A549 (cell line): Measurements from ENCODE around the gene CAMTA1. TPM values are rescaled to one million over a fixed set of nuclear protein-coding genes. Genes with fewer than 3 reads are reported as not detected.

ENCODE experiments used
- ATAC-seq, 2 experiments: fragments of 200-7000 bp in 1 of 2; fragments of >200 bp in 1 of 2; cut with Nextera tagmentation in 1 of 2; cut with Tn5 transposase in 1 of 2; 3 replicates each; pipeline versions ENCODE4 v1.8.0 to v1.9.1; 2018 to 2020; ENCODE audit warnings: mild to moderate bottlenecking in 1 of 2, moderate library complexity in 1 of 2
- CTCF ChIA-PET: fragments of 300-600 bp; sonication (Branson Sonifier 250); formaldehyde crosslinking; extraction: SDS; loops from one replicate; lab custom pipeline; 2021; ENCODE audit warnings: antibody characterized with exemption, inconsistent platforms; lab: Yijun Ruan, JAX
- POLR2A ChIA-PET: fragments of 350-600 bp; formaldehyde crosslinking; extraction: SDS; loops from one replicate; lab custom pipeline; 2021; ENCODE audit warnings: antibody characterized with exemption, inconsistent platforms; lab: Yijun Ruan, JAX
- DNase-seq, 2 experiments: peaks; one replicate each; pipeline versions ENCODE4 v3.0.0 to v3.0.0-alpha.2; 2011 to 2016; ENCODE audit warnings: low read depth in 1 of 2, low spot score in 1 of 2
- FAIRE-seq: peaks from 2 replicates; lab custom pipeline; 2011; peaks lifted over from hg19 to GRCh38; lab: Jason Lieb, UNC
- H3K27ac ChIP-seq, 2 experiments: fragments of >200 bp; sonication (Bioruptor Twin); formaldehyde crosslinking; 3 replicates each; pipeline ENCODE4 v1.5.1; 2016 to 2017
- H3K4me1 ChIP-seq: fragments of >200 bp; sonication (Bioruptor Twin); formaldehyde crosslinking; 3 replicates; pipeline ENCODE4 v1.6.1; 2016
- H3K4me2 ChIP-seq: fragments of >200 bp; sonication (Bioruptor Twin); formaldehyde crosslinking; 3 replicates; pipeline ENCODE4 v1.6.1; 2016
- H3K4me3 ChIP-seq: fragments of >200 bp; sonication (Bioruptor Twin); formaldehyde crosslinking; 3 replicates; pipeline ENCODE4 v1.5.1; 2016
- H3K9me3 ChIP-seq: fragments of >200 bp; sonication (Bioruptor Twin); formaldehyde crosslinking; 3 replicates; pipeline ENCODE4 v1.6.1; 2016
- CBX2 ChIP-seq: fragments of 200-600 bp; sonication (generic); IDR thresholded peaks from 2 replicates; pipeline ENCODE4 v1.6.1; 2016; ENCODE audit warnings: low read depth, mild to moderate bottlenecking, borderline replicate concordance
- CBX8 ChIP-seq: fragments of 200-600 bp; sonication (generic); IDR thresholded peaks from 2 replicates; pipeline ENCODE4 v1.6.1; 2016
- CHD2 ChIP-seq: fragments of 150-350 bp; IDR thresholded peaks from 2 replicates; pipeline ENCODE4 v1.6.1; 2014; ENCODE audit warnings: low read length; ENCODE audit not compliant: partially characterized antibody
- CHD4 ChIP-seq: fragments of 200-600 bp; sonication (generic); IDR thresholded peaks from 2 replicates; pipeline ENCODE4 v1.6.1; 2016; ENCODE audit warnings: antibody characterized with exemption, mild to moderate bottlenecking, borderline replicate concordance
- EHMT2 ChIP-seq: fragments of 200-600 bp; sonication (generic); IDR thresholded peaks from 2 replicates; pipeline ENCODE4 v1.6.1; 2016; ENCODE audit warnings: antibody characterized with exemption, low read depth, mild to moderate bottlenecking, moderate library complexity
- GATA3 ChIP-seq: IDR thresholded peaks from 2 replicates; pipeline ENCODE4 v1.6.1; 2012; ENCODE audit warnings: borderline replicate concordance
- HEYL ChIP-seq: fragments of 250-450 bp; sonication (Bioruptor Pico); IDR thresholded peaks from 2 replicates; pipeline ENCODE4 v1.8.0; 2021; ENCODE audit warnings: mild to moderate bottlenecking, moderate library complexity
- HOXA7 ChIP-seq: fragments of 250-450 bp; sonication (Bioruptor Pico); IDR thresholded peaks from 2 replicates; pipeline ENCODE4 v1.5.0; 2020; ENCODE audit warnings: mild to moderate bottlenecking, moderate library complexity
- HOXB13 ChIP-seq: fragments of 250-450 bp; sonication (Bioruptor Pico); IDR thresholded peaks from 2 replicates; pipeline ENCODE4 v1.5.0; 2020; ENCODE audit warnings: low read depth, mild to moderate bottlenecking, moderate library complexity
- JUN ChIP-seq, 2 experiments: fragments of >200 bp; sonication (Bioruptor Twin); formaldehyde crosslinking; IDR thresholded peaks; 2 replicates in 1 of 2; 3 replicates in 1 of 2; pipeline ENCODE4 v1.6.1; 2016 to 2017
- KDM1A ChIP-seq: fragments of 200-600 bp; sonication (generic); IDR thresholded peaks from 2 replicates; pipeline ENCODE4 v1.6.1; 2016; ENCODE audit warnings: low read depth, mild to moderate bottlenecking
- KDM5A ChIP-seq: fragments of 200-600 bp; sonication (generic); IDR thresholded peaks from 2 replicates; pipeline ENCODE4 v1.6.1; 2016; ENCODE audit warnings: antibody characterized with exemption, mild to moderate bottlenecking
- MAZ ChIP-seq: fragments of 150-350 bp; IDR thresholded peaks from 2 replicates; pipeline ENCODE4 v1.6.1; 2014; ENCODE audit warnings: antibody characterized with exemption, low read depth, low read length, borderline replicate concordance
- MYC ChIP-seq: IDR thresholded peaks from 2 replicates; pipeline ENCODE4 v1.6.1; 2012; ENCODE audit warnings: mild to moderate bottlenecking, inconsistent platforms, low read length, improper control_type of control experiment, borderline replicate concordance
- NPAS2 ChIP-seq: fragments of 250-450 bp; sonication (Bioruptor Pico); IDR thresholded peaks from 2 replicates; pipeline ENCODE4 v1.8.0; 2022; ENCODE audit warnings: mild to moderate bottlenecking, moderate library complexity, borderline replicate concordance
- NR3C1 ChIP-seq: fragments of >200 bp; sonication (Bioruptor Twin); formaldehyde crosslinking; IDR thresholded peaks from 3 replicates; pipeline ENCODE4 v1.6.1; 2017
- PHF8 ChIP-seq: fragments of 200-600 bp; sonication (generic); IDR thresholded peaks from 2 replicates; pipeline ENCODE4 v1.6.1; 2016; ENCODE audit warnings: low read depth, mild to moderate bottlenecking, antibody characterized with exemption, moderate library complexity, borderline replicate concordance
- POLR2AphosphoS2 ChIP-seq: conservative IDR thresholded peaks from 2 replicates; pipeline ENCODE4 v1.6.1; 2012; ENCODE audit warnings: low read length, improper control_type of control experiment, inconsistent platforms
- RAD21 ChIP-seq, 2 experiments: fragments of >200 bp in 1 of 2; sonication (Bioruptor Twin) in 1 of 2; formaldehyde crosslinking in 1 of 2; IDR thresholded peaks in 1 of 2; conservative IDR thresholded peaks in 1 of 2; 2 replicates in 1 of 2; 3 replicates in 1 of 2; pipeline ENCODE4 v1.6.1; 2012 to 2018; ENCODE audit warnings: inconsistent platforms in 1 of 2
- RARB ChIP-seq: fragments of 250-450 bp; sonication (Bioruptor Pico); IDR thresholded peaks from 2 replicates; pipeline ENCODE4 v1.8.0; 2021; ENCODE audit warnings: mild to moderate bottlenecking, moderate library complexity
- RCOR1 ChIP-seq: fragments of 150-350 bp; IDR thresholded peaks from 2 replicates; pipeline ENCODE4 v1.6.1; 2014; ENCODE audit warnings: antibody characterized with exemption, low read length, low read depth
- TFCP2L1 ChIP-seq: fragments of 250-450 bp; sonication (Bioruptor Pico); IDR thresholded peaks from 2 replicates; pipeline ENCODE4 v1.5.0; 2021; ENCODE audit warnings: mild to moderate bottlenecking
- ZC3H11A ChIP-seq: fragments of 450-650 bp; IDR thresholded peaks from 2 replicates; pipeline ENCODE4 v1.6.1; 2014; ENCODE audit warnings: antibody characterized with exemption, mild to moderate bottlenecking
- ZFP36 ChIP-seq: fragments of 450-650 bp; IDR thresholded peaks from 2 replicates; pipeline ENCODE4 v1.6.1; 2014; ENCODE audit warnings: borderline replicate concordance; ENCODE audit not compliant: partially characterized antibody
- ZNF302 ChIP-seq: fragments of 250-450 bp; sonication (Bioruptor Pico); IDR thresholded peaks from 2 replicates; pipeline ENCODE4 v1.9.0; 2021; ENCODE audit warnings: inconsistent platforms, mild to moderate bottlenecking, moderate library complexity
- WGBS: methylation state at CpG from one replicate; pipeline ENCODE4 v1.1.6; 2017; ENCODE audit errors: missing lambda C conversion rate; 5-methylcytosine and 5-hydroxymethylcytosine counted together
- polyA plus RNA-seq, 4 experiments: library from polyadenylated mRNA; depleted of rRNA in 3 of 4; stranded (reverse); fragments of >200 nt; fragmentation: RNase III in 1 of 4; extraction: RNeasy Plus Mini Kit Qiagen cat#74134 plus additional on column Dnase treatment in 1 of 4; gene quantifications; 2 replicates in 3 of 4; 3 replicates in 1 of 4; pipeline ENCODE4 v1.2.3, GENCODE V29; 2011 to 2017
- TF ChIP-seq, protein P1 (sequence below): fragments of 150-350 bp; IDR thresholded peaks from 2 replicates; pipeline ENCODE4 v1.6.1; 2014; ENCODE audit warnings: low read depth, mild to moderate bottlenecking, low read length
- TF ChIP-seq, protein P2 (sequence below): IDR thresholded peaks from 2 replicates; pipeline ENCODE4 v1.6.1; 2012; ENCODE audit warnings: low read depth, borderline replicate concordance

The CAMTA1 gene
- polyA plus RNA-seq, 2 of the 4 experiments (the other 2 are of a cell fraction): 58.8 to 75.0 TPM

DNA sequence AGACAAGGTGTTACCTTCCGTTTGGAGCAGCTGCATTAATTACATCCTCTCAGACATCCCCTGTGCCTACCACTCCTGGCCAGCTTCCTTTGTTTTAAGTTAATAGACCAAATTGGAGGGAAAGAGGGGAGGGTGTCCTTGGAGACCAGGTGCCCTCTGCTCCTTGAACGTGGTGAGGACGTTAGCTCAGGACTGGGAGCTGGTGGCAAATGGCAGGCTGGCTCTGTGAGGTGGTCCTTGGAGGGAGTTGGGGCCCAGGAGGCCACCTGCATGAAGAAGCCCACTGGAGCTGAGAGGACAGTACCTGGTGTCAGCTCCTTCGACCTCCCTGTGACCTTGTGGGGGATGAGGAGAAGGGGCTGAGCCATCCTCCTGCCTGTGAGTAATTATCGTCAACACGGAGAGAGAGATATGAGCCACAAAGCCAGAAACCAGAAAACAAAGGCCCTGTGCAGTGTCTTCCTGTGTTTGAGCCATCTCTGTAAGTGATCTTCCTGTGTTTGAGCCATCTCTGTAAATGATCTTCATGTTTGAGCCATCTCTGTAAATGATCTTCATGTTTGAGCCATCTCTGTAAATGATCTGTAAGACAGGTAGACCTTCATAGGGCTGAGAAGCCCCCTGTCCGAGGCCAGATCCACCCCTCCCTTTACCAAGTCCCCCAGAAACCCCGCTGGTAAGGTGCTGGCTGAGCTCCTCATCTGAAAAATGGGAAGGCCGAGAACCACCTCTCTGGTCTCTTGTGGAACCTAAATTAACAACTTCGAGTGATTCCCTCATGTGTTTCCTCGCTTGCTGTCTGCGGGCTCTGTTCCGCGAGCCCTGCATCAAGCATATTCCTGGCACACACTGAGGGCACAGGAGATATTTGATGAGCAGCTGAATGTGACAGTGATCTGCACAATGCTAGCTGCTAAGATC lies 126.0 kb downstream of the CAMTA1 start (continued):
- TF ChIP-seq POLR2AphosphoS2: no peak

DNA sequence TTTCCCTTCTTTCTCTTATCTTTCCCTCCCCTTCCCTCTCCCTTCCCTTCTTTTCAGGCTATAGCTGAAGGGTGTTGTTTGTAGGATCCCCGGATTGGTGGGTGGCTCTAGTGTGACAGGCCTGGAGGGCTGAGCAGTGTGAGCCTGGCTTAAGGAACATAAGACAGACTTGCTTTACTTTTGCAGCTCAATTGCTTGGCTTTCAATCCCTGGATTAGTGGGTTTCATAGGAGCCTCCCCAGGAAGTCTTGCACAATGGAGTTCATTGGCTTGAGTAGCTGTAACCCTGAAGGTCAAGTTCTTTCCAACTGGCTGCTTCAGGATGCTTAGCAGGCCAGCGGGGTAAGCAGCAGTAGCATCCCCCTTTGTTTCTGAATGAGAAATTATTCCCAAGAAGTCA lies 126.7 kb downstream of the CAMTA1 start:
- Histone ChIP-seq H3K27ac (no peak overlapping the region), H3K9me3 (no peaks in the 10 kb centered on the region), H3K4me1 (no peaks in the 10 kb centered on the region), H3K4me2 (no peak overlapping the region), H3K4me3 (no peak overlapping the region)
- no peak for FAIRE-seq
- no peak for ATAC-seq
- WGBS: 82% methylated on average over 2 of the region's 2 CpGs
- no peak for DNase-seq
- ChIA-PET CTCF (no interaction called here), POLR2A (no interaction called here)
- TF ChIP-seq CHD4 (no peak), CHD2 (no peak), POLR2AphosphoS2 (no peak), CBX2 (no peak), ZC3H11A (no peak), TFCP2L1 (no peak)
- TF ChIP-seq, protein P1, sequence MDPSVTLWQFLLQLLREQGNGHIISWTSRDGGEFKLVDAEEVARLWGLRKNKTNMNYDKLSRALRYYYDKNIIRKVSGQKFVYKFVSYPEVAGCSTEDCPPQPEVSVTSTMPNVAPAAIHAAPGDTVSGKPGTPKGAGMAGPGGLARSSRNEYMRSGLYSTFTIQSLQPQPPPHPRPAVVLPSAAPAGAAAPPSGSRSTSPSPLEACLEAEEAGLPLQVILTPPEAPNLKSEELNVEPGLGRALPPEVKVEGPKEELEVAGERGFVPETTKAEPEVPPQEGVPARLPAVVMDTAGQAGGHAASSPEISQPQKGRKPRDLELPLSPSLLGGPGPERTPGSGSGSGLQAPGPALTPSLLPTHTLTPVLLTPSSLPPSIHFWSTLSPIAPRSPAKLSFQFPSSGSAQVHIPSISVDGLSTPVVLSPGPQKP: no peak
- TF ChIP-seq, protein P2, sequence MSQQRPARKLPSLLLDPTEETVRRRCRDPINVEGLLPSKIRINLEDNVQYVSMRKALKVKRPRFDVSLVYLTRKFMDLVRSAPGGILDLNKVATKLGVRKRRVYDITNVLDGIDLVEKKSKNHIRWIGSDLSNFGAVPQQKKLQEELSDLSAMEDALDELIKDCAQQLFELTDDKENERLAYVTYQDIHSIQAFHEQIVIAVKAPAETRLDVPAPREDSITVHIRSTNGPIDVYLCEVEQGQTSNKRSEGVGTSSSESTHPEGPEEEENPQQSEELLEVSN: no peak

DNA sequence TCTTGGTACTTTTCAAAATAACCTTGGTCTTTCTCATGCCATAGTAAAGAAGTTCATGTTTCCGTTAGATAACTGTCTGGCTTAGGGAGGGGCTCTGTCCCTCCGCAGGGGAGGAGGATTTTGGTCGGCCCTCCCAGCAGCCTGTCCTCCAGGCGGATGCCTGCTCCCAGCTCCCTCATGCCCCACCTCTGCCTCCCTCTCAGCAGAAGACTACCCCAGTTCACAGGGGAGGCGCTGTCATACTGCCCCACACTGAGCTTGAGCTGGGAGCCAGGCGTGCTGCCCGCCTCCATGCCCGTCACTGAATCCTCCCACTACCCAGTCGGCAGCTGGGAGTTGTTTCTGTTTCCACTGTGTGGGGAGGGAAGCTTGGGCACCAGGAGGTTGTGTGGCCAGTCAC lies 127.3 kb downstream of the CAMTA1 start:
- H3K9me3 ChIP-seq: no peaks in the 10 kb centered on the region
- H3K27ac ChIP-seq: no peak overlapping the region
- no peak overlapping the region for H3K4me3 ChIP-seq
- no peaks in the 10 kb centered on the region for H3K4me1 ChIP-seq
- no peak for FAIRE-seq
- DNase-seq: no peak
- TF ChIP-seq NR3C1: no peak
- TF ChIP-seq, protein P1: no peak
- TF ChIP-seq JUN (IDR thresholded peaks at IDR 0.05): no peak
- TF ChIP-seq, protein P2: no peak
- no peak for TF ChIP-seq TFCP2L1
- no peak for TF ChIP-seq HEYL (CRISPR knock-in tag)
- TF ChIP-seq ZNF302 (CRISPR knock-in tag): no peak
- WGBS: 71% methylated on average over 8 of the region's 9 CpGs
- no peak for ATAC-seq
- ChIA-PET POLR2A (no interaction called here), CTCF (no interaction called here)
- H3K4me2 ChIP-seq: no peak overlapping the region

DNA sequence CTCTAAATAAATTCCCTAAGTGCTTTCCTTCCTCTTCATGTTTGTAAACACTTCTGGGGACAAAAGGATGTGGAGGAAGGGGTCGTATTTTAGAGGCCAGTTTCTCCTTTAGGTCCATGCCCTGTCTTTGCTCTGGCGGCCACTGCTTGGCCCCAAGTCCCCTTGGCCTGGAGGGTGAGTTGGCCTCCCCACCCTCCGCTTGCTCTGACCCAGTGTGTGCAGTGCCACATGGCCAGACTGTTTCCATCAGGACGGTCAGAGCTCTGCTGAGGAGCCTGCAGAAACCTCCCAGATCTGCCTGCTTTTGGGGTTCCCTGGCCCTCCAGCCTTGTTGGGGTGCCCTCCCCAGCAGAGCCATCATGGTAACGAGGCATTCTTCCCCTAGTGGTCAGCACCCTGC lies 127.8 kb downstream of the CAMTA1 start:
- Histone ChIP-seq H3K4me2 (no peak overlapping the region), H3K9me3 (no peaks in the 10 kb centered on the region), H3K4me1 (no peaks in the 10 kb centered on the region), H3K27ac (no peak overlapping the region), H3K4me3 (no peak overlapping the region)
- ChIA-PET POLR2A (no interaction called here), CTCF (no interaction called here)
- WGBS: 25% methylated on average over 2 of the region's 5 CpGs
- DNase-seq (no peak), FAIRE-seq (no peak), ATAC-seq (no peak)
- TF ChIP-seq EHMT2 (no peak), HOXB13 (CRISPR knock-in tag) (no peak), NPAS2 (CRISPR knock-in tag) (no peak), RCOR1 (no peak), CBX8 (no peak), HOXA7 (CRISPR knock-in tag) (no peak), ZFP36 (no peak), KDM1A (no peak), RARB (CRISPR knock-in tag) (no peak), RAD21 (conservative IDR thresholded peaks at IDR 0.05 in 1 of 2, IDR thresholded peaks at IDR 0.05 in 1 of 2) (no peak), MYC (no peak), TFCP2L1 (no peak), PHF8 (no peak), GATA3 (no peak), KDM5A (no peak), MAZ (no peak)
